Activated naive CD8-positive, alpha-beta T cell treated with anti-CD3 and anti-CD28 coated beads, Interleukin-2, amount 50 U/mL, for 16 hours (primary cell): Measurements from ENCODE around the gene INTS15.
"Not testable (repeated sequence)": the region's sequence is repeated elsewhere in the genome, so short reads cannot be mapped to it uniquely, and the experiment has no call there.

Experiments used
- DNase-seq: peaks from one replicate; pipeline ENCODE4 v3.0.0-alpha.2; 2020; ENCODE audit warnings: low read depth, low spot score

The INTS15 gene

GRCh38 chr7:6616854-6617643 lies 27.2 kb downstream of the INTS15 start:
- no peak for DNase-seq

- DNase-seq: no peak
Measured at GRCh38 chr7:6618621-6619020, 28.8 kb downstream of the INTS15 start.

GRCh38 chr7:6619961-6620360 lies 30.1 kb downstream of the INTS15 start:
- no peak for DNase-seq

- DNase-seq: no peak
Measured at GRCh38 chr7:6621195-6622133, 31.6 kb downstream of the INTS15 start.

- DNase-seq: no peak
Measured at GRCh38 chr7:6622134-6622710, 32.4 kb downstream of the INTS15 start.

GRCh38 chr7:6623589-6624245 lies 33.9 kb downstream of the INTS15 start:
- DNase-seq: no peak

- DNase-seq: no peak
Measured at GRCh38 chr7:6624246-6624611, 34.4 kb downstream of the INTS15 start.

GRCh38 chr7:6628045-6628444 lies 38.2 kb downstream of the INTS15 start:
- DNase-seq: no peak

- DNase-seq: no peak
Measured at GRCh38 chr7:6630007-6630849, 40.4 kb downstream of the INTS15 start.

- DNase-seq: no peak
Measured at GRCh38 chr7:6631605-6632004, 41.8 kb downstream of the INTS15 start.

GRCh38 chr7:6634021-6634420 lies 44.2 kb downstream of the INTS15 start:
- no peak for DNase-seq

- not testable (repeated sequence) for DNase-seq
Measured at GRCh38 chr7:6634971-6635370, 45.1 kb downstream of the INTS15 start.

GRCh38 chr7:6636741-6637543 lies 47.1 kb downstream of the INTS15 start, which contains the start of gene ZNF316:
Gene ZNF316, plus strand, starts transcription at chr7:6637318. Its CDS starts 5,092 bp downstream, at chr7:6642410.
- DNase-seq: no peak

GRCh38 chr7:6637544-6638229 lies 47.9 kb downstream of the INTS15 start:
- DNase-seq: peak; percentile 14

- DNase-seq: no peak
Measured at GRCh38 chr7:6639032-6639431, 49.2 kb downstream of the INTS15 start.

GRCh38 chr7:6639627-6640026 lies 49.8 kb downstream of the INTS15 start:
- no peak for DNase-seq

- DNase-seq: no peak
Measured at GRCh38 chr7:6640246-6640721, 50.5 kb downstream of the INTS15 start.

GRCh38 chr7:6641305-6642035 lies 51.6 kb downstream of the INTS15 start:
- no peak for DNase-seq
